Measurements from ENCODE around the gene DRG1.

DRG1 gene, protein sequence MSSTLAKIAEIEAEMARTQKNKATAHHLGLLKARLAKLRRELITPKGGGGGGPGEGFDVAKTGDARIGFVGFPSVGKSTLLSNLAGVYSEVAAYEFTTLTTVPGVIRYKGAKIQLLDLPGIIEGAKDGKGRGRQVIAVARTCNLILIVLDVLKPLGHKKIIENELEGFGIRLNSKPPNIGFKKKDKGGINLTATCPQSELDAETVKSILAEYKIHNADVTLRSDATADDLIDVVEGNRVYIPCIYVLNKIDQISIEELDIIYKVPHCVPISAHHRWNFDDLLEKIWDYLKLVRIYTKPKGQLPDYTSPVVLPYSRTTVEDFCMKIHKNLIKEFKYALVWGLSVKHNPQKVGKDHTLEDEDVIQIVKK

DNA sequence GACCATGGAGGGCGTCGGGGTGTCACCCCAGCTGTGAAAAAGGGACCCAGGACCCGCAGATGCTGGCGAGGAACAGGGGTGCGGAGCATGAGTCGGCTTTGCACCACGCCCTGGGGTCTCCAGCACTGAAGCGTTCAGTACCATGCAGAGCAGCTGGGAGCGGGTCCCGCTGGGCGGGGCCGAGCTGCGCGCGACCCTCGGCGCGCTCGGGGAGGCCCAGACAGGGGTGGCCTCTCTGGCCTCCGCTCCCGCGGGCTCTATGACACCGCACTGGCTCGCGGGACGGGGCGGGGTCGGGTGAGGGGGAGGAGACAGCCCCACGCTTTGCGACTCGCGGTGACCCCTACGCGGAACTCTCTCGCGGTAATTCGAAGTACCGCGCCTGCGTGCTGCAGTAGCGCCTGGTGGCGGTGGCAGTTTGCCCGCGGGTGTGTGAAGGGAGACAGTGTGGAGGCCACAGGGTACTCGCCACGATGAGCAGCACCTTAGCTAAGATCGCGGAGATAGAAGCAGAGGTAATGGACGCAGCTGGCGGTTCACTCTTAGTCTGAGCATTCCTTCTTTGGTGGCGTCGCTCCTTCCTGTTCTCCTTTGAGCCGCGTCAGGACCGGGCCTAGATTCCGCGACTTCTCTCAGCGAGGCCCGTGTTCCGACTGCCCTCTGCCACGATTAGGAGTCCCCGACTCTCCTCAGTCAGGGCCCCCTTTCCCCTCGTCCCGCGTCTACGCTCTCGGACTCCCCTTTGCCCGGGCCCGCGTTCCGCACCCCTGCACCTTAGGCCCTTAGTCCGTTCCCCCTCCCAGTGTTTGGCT, at the start of gene DRG1:
Gene DRG1 (plus strand): TSS at position 394 of the 812 bp plus-strand sequence. CDS start 80 bp downstream, at position 474.
- TF ChIP-seq, protein P1, sequence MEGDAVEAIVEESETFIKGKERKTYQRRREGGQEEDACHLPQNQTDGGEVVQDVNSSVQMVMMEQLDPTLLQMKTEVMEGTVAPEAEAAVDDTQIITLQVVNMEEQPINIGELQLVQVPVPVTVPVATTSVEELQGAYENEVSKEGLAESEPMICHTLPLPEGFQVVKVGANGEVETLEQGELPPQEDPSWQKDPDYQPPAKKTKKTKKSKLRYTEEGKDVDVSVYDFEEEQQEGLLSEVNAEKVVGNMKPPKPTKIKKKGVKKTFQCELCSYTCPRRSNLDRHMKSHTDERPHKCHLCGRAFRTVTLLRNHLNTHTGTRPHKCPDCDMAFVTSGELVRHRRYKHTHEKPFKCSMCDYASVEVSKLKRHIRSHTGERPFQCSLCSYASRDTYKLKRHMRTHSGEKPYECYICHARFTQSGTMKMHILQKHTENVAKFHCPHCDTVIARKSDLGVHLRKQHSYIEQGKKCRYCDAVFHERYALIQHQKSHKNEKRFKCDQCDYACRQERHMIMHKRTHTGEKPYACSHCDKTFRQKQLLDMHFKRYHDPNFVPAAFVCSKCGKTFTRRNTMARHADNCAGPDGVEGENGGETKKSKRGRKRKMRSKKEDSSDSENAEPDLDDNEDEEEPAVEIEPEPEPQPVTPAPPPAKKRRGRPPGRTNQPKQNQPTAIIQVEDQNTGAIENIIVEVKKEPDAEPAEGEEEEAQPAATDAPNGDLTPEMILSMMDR (IDR thresholded peaks at IDR 0.05; ENCODE audit: low read depth, low read length, missing control alignments): no peak
- peak within 1 kb of the TSS; percentile 99 for H3K4me3 ChIP-seq (ENCODE audit: low read depth, low read length)
- H3K27me3 ChIP-seq (replicated peaks): no peaks in the 10 kb centered on the region

DNA sequence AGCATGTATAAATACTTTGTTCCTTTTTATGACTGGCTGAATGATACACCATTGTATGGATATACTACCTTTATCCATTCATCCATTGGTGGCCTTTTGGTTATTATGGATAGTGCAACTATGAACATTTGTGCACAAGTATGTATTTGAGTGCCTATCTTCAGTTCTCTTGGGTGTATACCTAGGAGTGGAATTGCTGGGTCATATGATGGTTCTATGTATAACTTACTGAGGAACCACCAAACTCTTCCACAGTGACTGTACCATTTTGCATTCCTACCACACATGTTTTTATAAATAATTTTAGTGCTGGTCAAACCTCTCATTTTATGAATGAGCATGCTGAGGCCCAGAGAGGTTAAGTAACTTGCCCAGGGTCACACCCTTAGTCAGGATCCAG, 49.4 kb upstream of the DRG1 start:
- in situ Hi-C loops (cut with HindIII; ENCODE audit: low pct_ligation_motif_present, low sequenced_read_pairs): no loop called here
- no peak overlapping the region for H3K4me3 ChIP-seq (ENCODE audit: low read depth, low read length)
- no peaks in the 10 kb centered on the region for H3K36me3 ChIP-seq (replicated peaks)
- TF ChIP-seq, protein P1 (IDR thresholded peaks at IDR 0.05; ENCODE audit: low read depth, low read length, missing control alignments): no peak
- no peaks in the 10 kb centered on the region for H3K27me3 ChIP-seq (replicated peaks)
- DNase-seq: no peak
- H3K27ac ChIP-seq: no peak overlapping the region

More for the DNA sequence above, at the start of gene DRG1:
- H3K36me3 ChIP-seq (replicated peaks): peaks cover 18% of the 10 kb centered on the region
- peak within 1 kb of the TSS; percentile 72 for H3K27ac ChIP-seq
- peak; percentile 90 for DNase-seq
- in situ Hi-C loops (cut with HindIII; ENCODE audit: low pct_ligation_motif_present, low sequenced_read_pairs): no loop called here

DNA sequence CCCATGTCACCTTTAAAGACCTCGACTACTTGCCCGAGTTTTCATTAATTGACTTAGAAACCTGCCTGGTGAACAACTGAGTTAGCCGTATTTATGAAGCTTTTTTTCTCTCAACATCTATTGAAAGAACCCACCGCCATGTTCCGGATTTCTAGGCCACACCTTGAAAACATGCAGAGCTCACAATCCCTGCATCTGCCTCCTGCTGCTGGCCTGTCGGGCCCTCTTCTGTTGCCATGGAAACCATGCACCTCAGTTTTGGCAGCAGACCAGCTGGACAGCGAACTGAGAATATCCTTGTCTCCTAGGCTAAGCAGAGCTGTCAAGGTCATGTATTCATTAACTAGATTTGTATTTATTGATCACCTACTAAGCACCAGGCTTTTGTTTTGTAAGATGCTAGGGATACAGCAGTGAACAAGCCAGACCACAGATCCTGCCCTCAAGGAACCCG, 49.0 kb upstream of the DRG1 start:
- H3K27ac ChIP-seq: no peak overlapping the region
- H3K36me3 ChIP-seq (replicated peaks): no peaks in the 10 kb centered on the region
- TF ChIP-seq, protein P1 (IDR thresholded peaks at IDR 0.05; ENCODE audit: low read depth, low read length, missing control alignments): no peak
- H3K4me3 ChIP-seq (ENCODE audit: low read depth, low read length): no peak overlapping the region
- in situ Hi-C loops (cut with HindIII; ENCODE audit: low pct_ligation_motif_present, low sequenced_read_pairs): no loop called here
- no peak for DNase-seq
- no peaks in the 10 kb centered on the region for H3K27me3 ChIP-seq (replicated peaks)

DNA sequence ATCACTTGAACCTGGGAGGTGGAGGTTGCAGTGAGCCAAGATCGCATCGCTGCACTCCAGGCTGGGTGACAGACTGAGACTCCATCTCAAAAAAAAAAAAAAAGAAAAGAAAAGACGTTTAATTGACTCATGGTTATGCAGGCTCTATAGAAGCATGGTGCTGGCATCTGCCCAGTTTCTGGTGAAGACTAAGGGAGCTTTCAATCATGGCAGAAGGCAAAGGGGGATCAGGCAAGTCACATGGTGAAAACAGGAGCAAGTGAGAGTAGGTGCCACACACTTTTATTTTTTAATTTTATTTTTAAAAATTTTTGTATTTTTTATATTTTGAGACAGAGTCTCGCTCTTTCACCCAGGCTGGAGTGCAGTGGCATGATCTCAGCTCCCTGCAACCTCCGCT, 44.9 kb upstream of the DRG1 start:
- in situ Hi-C loops (cut with HindIII; ENCODE audit: low pct_ligation_motif_present, low sequenced_read_pairs): no loop called here
- Histone ChIP-seq H3K36me3 (replicated peaks) (no peaks in the 10 kb centered on the region), H3K4me3 (ENCODE audit: low read depth, low read length) (no peak overlapping the region), H3K27ac (no peak overlapping the region), H3K27me3 (replicated peaks) (no peaks in the 10 kb centered on the region)
- TF ChIP-seq, protein P1 (IDR thresholded peaks at IDR 0.05; ENCODE audit: low read depth, low read length, missing control alignments): no peak
- no peak for DNase-seq

DNA sequence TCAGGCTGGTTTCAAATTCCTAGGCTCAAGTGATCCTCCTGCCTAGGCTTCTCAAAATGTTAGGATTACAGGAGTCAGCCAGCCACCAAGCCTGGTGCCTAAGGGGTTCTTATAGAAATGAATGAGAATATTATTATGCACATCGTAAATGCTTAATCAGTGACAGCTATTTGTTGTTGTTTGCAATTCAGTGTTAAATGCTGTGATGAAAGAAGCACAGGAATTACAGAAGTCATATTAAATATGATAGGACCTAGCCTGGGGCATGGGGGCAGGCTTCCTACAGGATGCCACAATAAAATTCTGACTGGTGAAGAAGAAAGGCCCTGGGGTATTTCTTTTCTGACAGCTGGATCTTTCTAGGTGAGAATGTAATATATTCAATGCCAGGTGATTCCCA, 39.4 kb upstream of the DRG1 start:
- no peak overlapping the region for H3K4me3 ChIP-seq (ENCODE audit: low read depth, low read length)
- in situ Hi-C loops (cut with HindIII; ENCODE audit: low pct_ligation_motif_present, low sequenced_read_pairs): no loop called here
- H3K36me3 ChIP-seq (replicated peaks): no peaks in the 10 kb centered on the region
- TF ChIP-seq, protein P1 (IDR thresholded peaks at IDR 0.05; ENCODE audit: low read depth, low read length, missing control alignments): no peak
- H3K27ac ChIP-seq: no peak overlapping the region
- no peak for DNase-seq
- no peaks in the 10 kb centered on the region for H3K27me3 ChIP-seq (replicated peaks)

Measured in brain microvascular endothelial cell (primary cell).